HepG2 (cell line): Measurements from ENCODE around the gene XKR7. TPM values are rescaled to one million over a fixed set of nuclear protein-coding genes. Genes with fewer than 3 reads are reported as not detected.

ENCODE experiments used
- CERS6 ChIP-seq: sonication (generic); formaldehyde crosslinking; IDR thresholded peaks from 2 replicates; pipeline ENCODE4 v1.5.0; 2020; ENCODE audit warnings: missing genetic modification reagents
- CHCHD3 ChIP-seq: sonication (generic); formaldehyde crosslinking; IDR thresholded peaks from 2 replicates; pipeline ENCODE4 v1.8.0; 2022; ENCODE audit warnings: mild to moderate bottlenecking, missing genetic modification reagents, moderate library complexity
- HDAC2 ChIP-seq: sonication (generic); formaldehyde crosslinking; IDR thresholded peaks from 2 replicates; pipeline ENCODE4 v1.4.0; 2020; ENCODE audit warnings: missing genetic modification reagents
- IKZF5 ChIP-seq: IDR thresholded peaks from 2 replicates; pipeline ENCODE4 v1.6.1; 2018; ENCODE audit warnings: missing genetic modification reagents, mild to moderate bottlenecking, missing compliant biosample characterization
- KLF13 ChIP-seq: sonication (generic); formaldehyde crosslinking; IDR thresholded peaks from 2 replicates; pipeline ENCODE4 v1.4.0; 2020; ENCODE audit warnings: mild to moderate bottlenecking, missing genetic modification reagents
- KLF16 ChIP-seq, 2 experiments: sonication (generic) in 1 of 2; formaldehyde crosslinking in 1 of 2; IDR thresholded peaks; 2 replicates each; pipeline versions ENCODE4 v1.6.1 to v1.8.0; 2016 to 2023; ENCODE audit warnings: missing genetic modification reagents in 2 of 2, missing compliant biosample characterization in 1 of 2
- MLX ChIP-seq: IDR thresholded peaks from 2 replicates; pipeline ENCODE4 v1.6.1; 2016
- MXD4 ChIP-seq: IDR thresholded peaks from 2 replicates; pipeline ENCODE4 v1.6.1; 2016; ENCODE audit warnings: mild to moderate bottlenecking, missing biosample characterization, missing genetic modification reagents
- NFKBIZ ChIP-seq: IDR thresholded peaks from 2 replicates; pipeline ENCODE4 v1.6.1; 2018; ENCODE audit warnings: missing genetic modification reagents, missing compliant biosample characterization
- RORA ChIP-seq: sonication (generic); formaldehyde crosslinking; IDR thresholded peaks from 2 replicates; pipeline ENCODE4 v1.5.0; 2020; ENCODE audit warnings: mild to moderate bottlenecking, missing genetic modification reagents, moderate library complexity
- SOX5 ChIP-seq: IDR thresholded peaks from 2 replicates; pipeline ENCODE4 v1.6.1; 2016; ENCODE audit warnings: borderline replicate concordance
- TARDBP ChIP-seq: sonication (generic); formaldehyde crosslinking; IDR thresholded peaks from 2 replicates; pipeline ENCODE4 v1.8.0; 2022; ENCODE audit warnings: mild to moderate bottlenecking, missing genetic modification reagents
- ZBTB2 ChIP-seq: sonication (generic); formaldehyde crosslinking; IDR thresholded peaks from 2 replicates; pipeline ENCODE4 v1.8.0; 2022; ENCODE audit warnings: low read depth, missing genetic modification reagents
- ZFP62 ChIP-seq: sonication (generic); formaldehyde crosslinking; IDR thresholded peaks from 2 replicates; pipeline ENCODE4 v1.4.0; 2020; ENCODE audit warnings: missing genetic modification reagents
- ZGPAT ChIP-seq: IDR thresholded peaks from 2 replicates; pipeline ENCODE4 v1.6.1; 2016; ENCODE audit warnings: mild to moderate bottlenecking
- ZNF17 ChIP-seq: sonication (generic); formaldehyde crosslinking; IDR thresholded peaks from 2 replicates; pipeline ENCODE4 v1.5.0; 2020; ENCODE audit warnings: mild to moderate bottlenecking, missing genetic modification reagents
- ZNF362 ChIP-seq: sonication (generic); formaldehyde crosslinking; IDR thresholded peaks from 2 replicates; pipeline ENCODE4 v1.4.0; 2020; ENCODE audit warnings: missing genetic modification reagents, mild to moderate bottlenecking, borderline replicate concordance
- ZNF747 ChIP-seq: sonication (generic); formaldehyde crosslinking; IDR thresholded peaks from 2 replicates; pipeline ENCODE4 v1.8.1; 2023; ENCODE audit warnings: missing genetic modification reagents, mild to moderate bottlenecking, borderline replicate concordance
- ZNF781 ChIP-seq: sonication (generic); formaldehyde crosslinking; IDR thresholded peaks from 2 replicates; pipeline ENCODE4 v1.5.1; 2020; ENCODE audit warnings: borderline replicate concordance, mild to moderate bottlenecking, missing genetic modification reagents; ENCODE audit errors: not compliant biosample characterization
- ZSCAN21 ChIP-seq: sonication (generic); formaldehyde crosslinking; IDR thresholded peaks from 2 replicates; pipeline ENCODE4 v1.8.0; 2022; ENCODE audit warnings: mild to moderate bottlenecking, missing genetic modification reagents, moderate library complexity, borderline replicate concordance
- polyA plus RNA-seq, 8 experiments: library from polyadenylated mRNA; depleted of rRNA in 3 of 8; stranded (reverse) in 7 of 8; unstranded in 1 of 8; fragments of >200 nt; fragmentation: Illumina TruSeq in 4 of 8; extraction: Trizol in 4 of 8; gene quantifications; 2 replicates each; pipeline versions ENCODE4 v1.2.1 to v1.2.3, GENCODE V29; 2011 to 2016; ENCODE audit warnings: low read depth in 4 of 8, missing spikeins in 1 of 8, mixed read lengths in 1 of 8; ENCODE audit not compliant: insufficient read depth in 1 of 8
- total RNA-seq, 5 experiments: library from RNA; depleted of rRNA; stranded (reverse); fragments of >200 nt; fragmentation: Illumina TruSeq; extraction: Trizol; gene quantifications; 2 replicates each; pipeline ENCODE4 v1.2.3, GENCODE V29; 2016; ENCODE audit warnings: low read depth in 1 of 5
- TF ChIP-seq, protein P1 (sequence below): IDR thresholded peaks from 2 replicates; pipeline ENCODE4 v1.6.1; 2018; ENCODE audit warnings: missing genetic modification reagents

Gene XKR7
- total and polyA plus RNA-seq, 2 of the 13 experiments (the other 11 are each of a cell fraction or from before 2014, with no cell fraction given): not detected

GRCh38 chr20:32028647-32029372, 60.9 kb downstream of the XKR7 start (continued):
- TF ChIP-seq ZGPAT (CRISPR knock-in tag) (peak; percentile 66; the same call in 1 of the 2 replicates), SOX5 (CRISPR knock-in tag) (peak; percentile 46), MXD4 (CRISPR knock-in tag) (peak; percentile 66; the same call in 1 of the 2 replicates), ZFP62 (CRISPR knock-in tag) (no peak), ZNF781 (CRISPR knock-in tag) (peak; percentile 52), ZNF747 (CRISPR knock-in tag) (0 out of 2 replicates have a peak, but pooled peaks have one; percentile 53), CHCHD3 (CRISPR knock-in tag) (no peak), ZNF17 (CRISPR knock-in tag) (no peak), RORA (CRISPR knock-in tag) (no peak), TARDBP (CRISPR knock-in tag) (peak; percentile 78; the same call in 1 of the 2 replicates), KLF13 (peak; percentile 90; the same call in 1 of the 2 replicates), ZNF362 (CRISPR knock-in tag) (no peak; the same call in 1 of the 2 replicates), MLX (no peak), NFKBIZ (0 out of 2 replicates have a peak, but pooled peaks have one; percentile 59), IKZF5 (CRISPR knock-in tag) (no peak; the same call in 1 of the 2 replicates), ZBTB2 (CRISPR knock-in tag) (no peak), ZSCAN21 (CRISPR knock-in tag) (peak; percentile 76; the same call in 1 of the 2 replicates), CERS6 (no peak), KLF16 (CRISPR knock-in tag; IDR thresholded peaks at IDR 0.05) (0 out of 4 replicates have a peak, but pooled peaks of 1 of the 2 experiments have one; percentile 43), HDAC2 (CRISPR knock-in tag) (no peak; the same call in 1 of the 2 replicates)
- TF ChIP-seq, protein P1, sequence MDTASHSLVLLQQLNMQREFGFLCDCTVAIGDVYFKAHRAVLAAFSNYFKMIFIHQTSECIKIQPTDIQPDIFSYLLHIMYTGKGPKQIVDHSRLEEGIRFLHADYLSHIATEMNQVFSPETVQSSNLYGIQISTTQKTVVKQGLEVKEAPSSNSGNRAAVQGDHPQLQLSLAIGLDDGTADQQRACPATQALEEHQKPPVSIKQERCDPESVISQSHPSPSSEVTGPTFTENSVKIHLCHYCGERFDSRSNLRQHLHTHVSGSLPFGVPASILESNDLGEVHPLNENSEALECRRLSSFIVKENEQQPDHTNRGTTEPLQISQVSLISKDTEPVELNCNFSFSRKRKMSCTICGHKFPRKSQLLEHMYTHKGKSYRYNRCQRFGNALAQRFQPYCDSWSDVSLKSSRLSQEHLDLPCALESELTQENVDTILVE (CRISPR knock-in tag): 0 out of 2 replicates have a peak, but pooled peaks have one; percentile 36
